Measurements from ENCODE around the gene SKA1.

SKA1 gene

GRCh38 chr18:50338715-50339114 is 36.1 kb upstream of the SKA1 start:
- DNase-seq (ENCODE audit: low spot score): no peak
- no peak for TF ChIP-seq CTCF (IDR thresholded peaks at IDR 0.05; ENCODE audit: extremely low read depth, insufficient read depth, missing control alignments)
- in situ Hi-C loops (cut with MboI; ENCODE audit: low pct_unique_long_range_greater_than_20kb, low sequenced_read_pairs, unreplicated experiment): no loop called here

GRCh38 chr18:50340078-50340477 is 34.8 kb upstream of the SKA1 start:
- peak; percentile 22 for TF ChIP-seq CTCF (IDR thresholded peaks at IDR 0.05; ENCODE audit: extremely low read depth, insufficient read depth, missing control alignments)
- no peak for DNase-seq (ENCODE audit: low spot score)
- in situ Hi-C loops (cut with MboI; ENCODE audit: low pct_unique_long_range_greater_than_20kb, low sequenced_read_pairs, unreplicated experiment): no loop called here

- TF ChIP-seq CTCF (IDR thresholded peaks at IDR 0.05; ENCODE audit: extremely low read depth, insufficient read depth, missing control alignments): no peak
- in situ Hi-C loops (cut with MboI; ENCODE audit: low pct_unique_long_range_greater_than_20kb, low sequenced_read_pairs, unreplicated experiment): no loop called here
- DNase-seq (ENCODE audit: low spot score): no peak
Measured at GRCh38 chr18:50341443-50341842, 33.4 kb upstream of the SKA1 start.

- no peak for DNase-seq (ENCODE audit: low spot score)
- in situ Hi-C loops (cut with MboI; ENCODE audit: low pct_unique_long_range_greater_than_20kb, low sequenced_read_pairs, unreplicated experiment): loop anchor here (5.0 to 10.0 kb wide), 2 partner anchors 33 to 66 kb away; partner anchors contain the start of genes CXXC1 and MBD1
- no peak for TF ChIP-seq CTCF (IDR thresholded peaks at IDR 0.05; ENCODE audit: extremely low read depth, insufficient read depth, missing control alignments)
Measured at GRCh38 chr18:50350699-50351098, 24.1 kb upstream of the SKA1 start.

- peak; percentile 29 for DNase-seq (ENCODE audit: low spot score)
- peak; percentile 44 for TF ChIP-seq CTCF (IDR thresholded peaks at IDR 0.05; ENCODE audit: extremely low read depth, insufficient read depth, missing control alignments)
- in situ Hi-C loops (cut with MboI; ENCODE audit: low pct_unique_long_range_greater_than_20kb, low sequenced_read_pairs, unreplicated experiment): loop anchor here (10.0 kb wide), 1 partner anchor 71 kb away; the partner anchor contains the start of genes CXXC1 and MBD1
Measured at GRCh38 chr18:50356036-50356945, 18.6 kb upstream of the SKA1 start.

- DNase-seq (ENCODE audit: low spot score): no peak
- TF ChIP-seq CTCF (IDR thresholded peaks at IDR 0.05; ENCODE audit: extremely low read depth, insufficient read depth, missing control alignments): no peak
- in situ Hi-C loops (cut with MboI; ENCODE audit: low pct_unique_long_range_greater_than_20kb, low sequenced_read_pairs, unreplicated experiment): loop anchor here (10.0 kb wide), 1 partner anchor 74 kb away; the partner anchor contains the start of genes CXXC1 and MBD1
Measured at GRCh38 chr18:50358844-50359243, 16.0 kb upstream of the SKA1 start.
